Right lobe of liver (tissue), 6 donors: ENCODE measurements around the gene ROBO2. TPM values are rescaled to one million over a fixed set of nuclear protein-coding genes. Genes with fewer than 3 reads are reported as not detected.

Source experiments
- ATAC-seq, 4 donors: fragments of 200-7000 bp; cut with Tn5 transposase; one replicate each; pipeline ENCODE4 v1.9.1; 2020; ENCODE audit warnings: mild to moderate bottlenecking in 4 of 4, moderate library complexity in 4 of 4
- DNase-seq, 3 donors: peaks; one replicate each; pipeline ENCODE4 v3.0.0-alpha.2; 2020
- H3K27ac ChIP-seq, 3 donors: fragments of 200-600 bp; one replicate each; pipeline ENCODE4 v1.8.0; 2022
- H3K27me3 ChIP-seq, 2 donors: fragments of 200-600 bp; one replicate each; pipeline ENCODE4 v1.8.0; 2022
- H3K36me3 ChIP-seq, 4 donors: fragments of 200-600 bp; sonication (generic) in 1 of 4; one replicate each; pipeline versions ENCODE4 v1.5.1 to v1.8.0; 2017 to 2022; ENCODE audit warnings: control low read depth in 1 of 4
- H3K4me1 ChIP-seq, 4 donors: fragments of 200-600 bp; sonication (generic) in 1 of 4; one replicate each; pipeline versions ENCODE4 v1.5.1 to v1.8.0; 2017 to 2022; ENCODE audit warnings: control low read depth in 1 of 4
- H3K4me3 ChIP-seq, 3 donors: fragments of 200-600 bp; one replicate each; pipeline ENCODE4 v1.8.0; 2022
- H3K9me3 ChIP-seq, 4 donors: fragments of 200-600 bp; sonication (generic) in 1 of 4; one replicate each; pipeline versions ENCODE4 v1.5.1 to v1.8.0; 2017 to 2022; ENCODE audit warnings: control low read depth in 1 of 4
- CTCF ChIP-seq, 4 donors: fragments of 200-600 bp in 3 of 4; fragments of 450-650 bp in 1 of 4; IDR thresholded peaks; one replicate each; pipeline versions ENCODE4 v1.5.1 to v1.8.0; 2016 to 2022; ENCODE audit warnings: antibody characterized with exemption in 4 of 4, mild to moderate bottlenecking in 2 of 4
- POLR2A ChIP-seq: fragments of 450-650 bp; IDR thresholded peaks from one replicate; pipeline ENCODE4 v1.6.1; 2017; ENCODE audit warnings: antibody characterized with exemption, mild to moderate bottlenecking
- WGBS: methylation state at CpG from one replicate; pipeline ENCODE4 v1.1.6; 2018; ENCODE audit warnings: low coverage, low lambda C conversion rate; ENCODE audit not compliant: insufficient coverage; ENCODE audit errors: missing lambda C conversion rate; 5-methylcytosine and 5-hydroxymethylcytosine counted together
- intact Hi-C, 2 donors: fragments of 100-400 bp; cut with DNase I; formaldehyde crosslinking; loops; one replicate each; pipeline versions ENCODE4 v1.11.2 to v1.14.1; 2022
- total RNA-seq, 6 experiments: library from RNA; depleted of rRNA in 2 of 6; stranded (reverse); fragments of >200 nt in 2 of 6; fragmentation: NEBNext Ultra II Directional in 3 of 6; extraction: Animal tissue kit (Norgen Biotek cat#: 25700) in 3 of 6; gene quantifications; one replicate each; pipeline versions ENCODE4 v1.1.0 to v1.2.4, GENCODE V29; 2016 to 2023
- donor health status: DM: no; HTN: yes; CAD: no.
- donor health status: DM: no; HTN: no; CAD: no.
- donor health status: DM: no; HTN: no; CAD: no.
- donor health status: DM: no; HTN: yes; CAD: no.
- donor health status: DM: no; HTN: yes; CAD: no.

The ROBO2 gene
- total RNA-seq, 6 experiments from 2014 or later: 0.07 to 1.7 (median 0.67) TPM

- Histone ChIP-seq H3K4me1 (no peaks in the 10 kb centered on the region), H3K9me3 (no peaks in the 10 kb centered on the region), H3K36me3 (no peaks in the 10 kb centered on the region), H3K4me3 (no peak overlapping the region), H3K27me3 (no peaks in the 10 kb centered on the region), H3K27ac (no peak overlapping the region)
- ATAC-seq (no peak), DNase-seq (no peak)
- TF ChIP-seq POLR2A (no peak), CTCF (IDR thresholded peaks at IDR 0.05) (no peak)
- intact Hi-C loops: no loop called here
- 52% methylated on average over 2 of the region's 2 CpGs for WGBS
These were observed 495.2 kb downstream of the ROBO2 start for GRCh38 chr3:77535116-77535515.

GRCh38 chr3:77536038-77536775 lies 496.3 kb downstream of the ROBO2 start:
- Histone ChIP-seq H3K4me3 (no peak overlapping the region), H3K36me3 (no peaks in the 10 kb centered on the region), H3K9me3 (no peaks in the 10 kb centered on the region), H3K4me1 (no peaks in the 10 kb centered on the region), H3K27me3 (no peaks in the 10 kb centered on the region), H3K27ac (no peak overlapping the region)
- ATAC-seq: no peak
- 70% methylated on average over 3 of the region's 3 CpGs for WGBS
- DNase-seq: no peak
- no peak for TF ChIP-seq CTCF (IDR thresholded peaks at IDR 0.05)
- no peak for TF ChIP-seq POLR2A
- intact Hi-C loops: no loop called here

- H3K4me3 ChIP-seq: no peak overlapping the region
- intact Hi-C loops: no loop called here
- H3K4me1 ChIP-seq: no peaks in the 10 kb centered on the region
- ATAC-seq (no peak), DNase-seq (no peak)
- no peaks in the 10 kb centered on the region for H3K36me3 ChIP-seq
- H3K27ac ChIP-seq: no peak overlapping the region
- TF ChIP-seq CTCF (IDR thresholded peaks at IDR 0.05) (no peak), POLR2A (no peak)
- no peaks in the 10 kb centered on the region for H3K9me3 ChIP-seq
- WGBS: 84% methylated on average over 8 of the region's 11 CpGs
- no peaks in the 10 kb centered on the region for H3K27me3 ChIP-seq
These were observed 499.1 kb downstream of the ROBO2 start for GRCh38 chr3:77539014-77539413.

GRCh38 chr3:77539677-77540076 lies 499.8 kb downstream of the ROBO2 start:
- no peak for DNase-seq
- 47% methylated on average over 2 of the region's 2 CpGs for WGBS

More at GRCh38 chr3:77539677-77540076, 499.8 kb downstream of the ROBO2 start:
- no peak overlapping the region for H3K27ac ChIP-seq
- no peak for ATAC-seq
- intact Hi-C loops: no loop called here
- H3K4me1 ChIP-seq: no peaks in the 10 kb centered on the region
- H3K4me3 ChIP-seq: no peak overlapping the region
- H3K36me3 ChIP-seq: no peaks in the 10 kb centered on the region
- H3K27me3 ChIP-seq: no peaks in the 10 kb centered on the region
- TF ChIP-seq POLR2A (no peak), CTCF (IDR thresholded peaks at IDR 0.05) (no peak)
- no peaks in the 10 kb centered on the region for H3K9me3 ChIP-seq
